ENCODE results near the gene MTFP1. TPM values are rescaled to one million over a fixed set of nuclear protein-coding genes. Genes with fewer than 3 reads are reported as not detected.
"Not testable (repeated sequence)": the region's sequence is repeated elsewhere in the genome, so short reads cannot be mapped to it uniquely, and the experiment has no call there.

Gene MTFP1
- total RNA-seq, 1 donor: 5.9 TPM

GRCh38 chr22:30402028-30402765 lies 23.4 kb upstream of the MTFP1 start:
- no peak overlapping the region for H3K4me3 ChIP-seq (ENCODE audit: low read depth, low read length)
- no peak for TF ChIP-seq CTCF (IDR thresholded peaks at IDR 0.05; ENCODE audit: insufficient read depth, low read length)
- DNase-seq (ENCODE audit: low read depth): no peak

DNA sequence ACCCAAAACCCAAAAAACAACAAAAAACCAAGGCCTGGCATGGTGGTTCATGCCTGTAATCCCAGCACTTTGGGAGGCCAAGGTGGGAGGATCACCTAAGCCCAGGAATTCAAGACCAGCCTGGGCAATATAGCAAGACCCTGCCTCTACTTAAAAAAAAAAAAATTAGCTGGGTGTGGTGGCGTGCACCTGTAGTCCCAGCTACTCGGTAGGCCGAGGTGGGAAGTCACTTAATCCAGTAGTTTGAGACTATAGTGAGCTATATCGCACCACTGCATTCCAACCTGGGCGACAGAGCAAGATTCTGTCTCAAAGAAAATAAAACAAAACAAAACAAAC lies 22.8 kb upstream of the MTFP1 start:
- DNase-seq (ENCODE audit: low read depth); H3K4me3 ChIP-seq (ENCODE audit: low read depth, low read length): not testable (repeated sequence)

DNA sequence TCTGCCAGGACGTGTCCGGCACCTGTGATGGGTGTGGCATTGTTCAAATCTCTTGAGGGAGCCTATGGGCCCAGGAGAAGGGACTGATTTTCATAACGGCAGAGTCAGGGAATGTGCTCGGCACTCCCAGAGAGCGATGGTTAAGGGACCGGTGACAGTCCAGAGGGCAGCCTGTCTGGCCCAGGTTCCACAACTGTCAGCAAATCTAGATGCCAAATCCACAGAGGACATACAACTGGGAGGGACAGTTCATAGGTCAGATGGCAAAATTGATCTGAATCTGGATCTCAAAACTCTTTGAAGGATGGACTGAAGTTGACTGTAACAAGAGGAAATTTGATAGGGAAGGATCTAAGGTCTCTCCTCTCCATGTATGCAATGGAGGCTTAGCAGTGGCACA lies 21.3 kb upstream of the MTFP1 start:
- no peak overlapping the region for H3K4me3 ChIP-seq (ENCODE audit: low read depth, low read length)
- TF ChIP-seq CTCF (IDR thresholded peaks at IDR 0.05; ENCODE audit: insufficient read depth, low read length): no peak
- no peak for DNase-seq (ENCODE audit: low read depth)

- H3K4me3 ChIP-seq (ENCODE audit: low read depth, low read length): no peak overlapping the region
- TF ChIP-seq CTCF (IDR thresholded peaks at IDR 0.05; ENCODE audit: insufficient read depth, low read length): no peak
- DNase-seq (ENCODE audit: low read depth): no peak
Measured at GRCh38 chr22:30405731-30406130, 19.8 kb upstream of the MTFP1 start.

DNA sequence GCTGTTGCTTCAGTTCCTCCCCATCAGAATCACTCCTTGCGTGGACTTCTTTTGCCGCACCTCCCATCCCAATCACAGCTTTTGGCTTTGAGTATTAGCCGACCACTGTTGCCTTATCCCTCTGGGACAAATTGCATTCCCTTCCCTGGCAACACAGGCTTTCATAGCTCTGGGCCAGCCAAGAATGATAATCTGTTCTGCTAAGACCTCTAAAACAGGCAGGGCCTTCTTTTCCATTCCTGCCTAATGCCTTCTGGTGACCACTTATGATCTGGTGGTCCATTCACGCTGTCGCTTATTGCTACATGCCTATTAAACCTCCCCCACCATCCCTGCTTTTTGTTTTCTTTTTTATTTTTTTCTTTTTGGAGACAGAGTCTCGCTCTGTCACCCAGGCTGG lies 19.2 kb upstream of the MTFP1 start:
- no peak for DNase-seq (ENCODE audit: low read depth)
- H3K4me3 ChIP-seq (ENCODE audit: low read depth, low read length): no peak overlapping the region
- TF ChIP-seq CTCF (IDR thresholded peaks at IDR 0.05; ENCODE audit: insufficient read depth, low read length): no peak

- DNase-seq (ENCODE audit: low read depth): no peak
- no peak for TF ChIP-seq CTCF (IDR thresholded peaks at IDR 0.05; ENCODE audit: insufficient read depth, low read length)
- no peak overlapping the region for H3K4me3 ChIP-seq (ENCODE audit: low read depth, low read length)
Measured at GRCh38 chr22:30408388-30409102, 17.0 kb upstream of the MTFP1 start.

GRCh38 chr22:30411780-30412179 lies 13.8 kb upstream of the MTFP1 start:
- DNase-seq (ENCODE audit: low read depth): no peak
- TF ChIP-seq CTCF (IDR thresholded peaks at IDR 0.05; ENCODE audit: insufficient read depth, low read length): no peak
- H3K4me3 ChIP-seq (ENCODE audit: low read depth, low read length): no peak overlapping the region
